Liver (tissue), 9 donors: Measurements from ENCODE around the gene CDH23. TPM values are rescaled to one million over a fixed set of nuclear protein-coding genes. Genes with fewer than 3 reads are reported as not detected.

Experiments used
- DNase-seq: peaks from one replicate; pipeline ENCODE4 v3.0.0-alpha.2; 2017; ENCODE audit warnings: low spot score
- H3K27ac ChIP-seq, 2 donors: one replicate each; pipeline ENCODE4 v1.7.0; 2013; ENCODE audit warnings: inconsistent platforms in 2 of 2, low read length in 2 of 2, control low read depth in 1 of 2, low read depth in 1 of 2, mild to moderate bottlenecking in 1 of 2
- H3K27me3 ChIP-seq, 4 donors: one replicate each; pipeline versions ENCODE4 v1.6.1 to v1.7.0; 2013; ENCODE audit warnings: low read length in 3 of 4, inconsistent platforms in 1 of 4, mild to moderate bottlenecking in 1 of 4, moderate library complexity in 1 of 4; ENCODE audit not compliant: control insufficient read depth in 4 of 4, insufficient read depth in 4 of 4
- H3K36me3 ChIP-seq, 4 donors: one replicate each; pipeline versions ENCODE4 v1.6.1 to v1.7.0; 2013; ENCODE audit warnings: low read length in 3 of 4, mild to moderate bottlenecking in 3 of 4, low read depth in 1 of 4, moderate library complexity in 1 of 4; ENCODE audit not compliant: control insufficient read depth in 4 of 4, insufficient read depth in 3 of 4
- H3K4me1 ChIP-seq, 4 donors: one replicate each; pipeline versions ENCODE4 v1.6.1 to v1.7.0; 2013; ENCODE audit warnings: low read length in 3 of 4, mild to moderate bottlenecking in 3 of 4, moderate library complexity in 1 of 4; ENCODE audit not compliant: control insufficient read depth in 4 of 4, insufficient read depth in 4 of 4
- H3K4me3 ChIP-seq, 3 donors: one replicate each; pipeline versions ENCODE4 v1.6.1 to v1.7.0; 2013; ENCODE audit warnings: low read length in 3 of 3, control low read depth in 1 of 3, low read depth in 1 of 3, mild to moderate bottlenecking in 1 of 3
- H3K9ac ChIP-seq, 2 donors: one replicate each; pipeline ENCODE4 v1.7.0; 2013; ENCODE audit warnings: low read length in 2 of 2, mild to moderate bottlenecking in 2 of 2, moderate library complexity in 2 of 2, control low read depth in 1 of 2, low read depth in 1 of 2
- H3K9me3 ChIP-seq, 4 donors: one replicate each; pipeline versions ENCODE4 v1.6.1 to v1.7.0; 2013; ENCODE audit warnings: low read length in 3 of 4; ENCODE audit not compliant: control insufficient read depth in 4 of 4
- ATF3 ChIP-seq: IDR thresholded peaks from 2 replicates; pipeline ENCODE4 v1.6.1; 2016; ENCODE audit warnings: antibody characterized with exemption
- CTCF ChIP-seq: fragments of 150-350 bp; IDR thresholded peaks from 2 replicates; pipeline ENCODE4 v1.5.1; 2017; ENCODE audit warnings: improper control_type of control experiment, low read depth, low read length; ENCODE audit not compliant: missing input control
- EGR1 ChIP-seq, 2 donors: IDR thresholded peaks; 2 replicates each; pipeline ENCODE4 v1.6.1; 2016 to 2018; ENCODE audit warnings: antibody characterized with exemption in 2 of 2, low read depth in 2 of 2
- FOXA1 ChIP-seq: IDR thresholded peaks from 2 replicates; pipeline ENCODE4 v1.6.1; 2016; ENCODE audit warnings: antibody characterized with exemption
- FOXA2 ChIP-seq: IDR thresholded peaks from 2 replicates; pipeline ENCODE4 v1.6.1; 2016; ENCODE audit warnings: antibody characterized with exemption
- GABPA ChIP-seq, 2 donors: IDR thresholded peaks in 1 of 2; conservative IDR thresholded peaks in 1 of 2; 2 replicates each; pipeline ENCODE4 v1.6.1; 2016; ENCODE audit warnings: antibody characterized with exemption in 2 of 2, mild to moderate bottlenecking in 1 of 2, moderate library complexity in 1 of 2
- HNF4A ChIP-seq, 2 donors: conservative IDR thresholded peaks; 2 replicates each; pipeline ENCODE4 v1.6.1; 2016; ENCODE audit warnings: antibody characterized with exemption in 2 of 2, mild to moderate bottlenecking in 2 of 2
- HNF4G ChIP-seq: IDR thresholded peaks from 2 replicates; pipeline ENCODE4 v1.6.1; 2016; ENCODE audit warnings: antibody characterized with exemption
- JUND ChIP-seq, 2 donors: IDR thresholded peaks; 2 replicates each; pipeline ENCODE4 v1.6.1; 2016; ENCODE audit warnings: antibody characterized with exemption in 2 of 2
- MAX ChIP-seq: IDR thresholded peaks from 2 replicates; pipeline ENCODE4 v1.6.1; 2016; ENCODE audit warnings: antibody characterized with exemption
- NR2F2 ChIP-seq: IDR thresholded peaks from 2 replicates; pipeline ENCODE4 v1.6.1; 2016; ENCODE audit warnings: antibody characterized with exemption
- RAD21 ChIP-seq, 2 donors: IDR thresholded peaks; 2 replicates each; pipeline ENCODE4 v1.6.1; 2016; ENCODE audit warnings: antibody characterized with exemption in 2 of 2, mild to moderate bottlenecking in 2 of 2
- REST ChIP-seq: IDR thresholded peaks from 2 replicates; pipeline ENCODE4 v1.6.1; 2016; ENCODE audit warnings: antibody characterized with exemption, mild to moderate bottlenecking
- RXRA ChIP-seq, 2 donors: IDR thresholded peaks; 2 replicates each; pipeline ENCODE4 v1.6.1; 2017 to 2018; ENCODE audit warnings: antibody characterized with exemption in 2 of 2, mild to moderate bottlenecking in 1 of 2
- SP1 ChIP-seq: IDR thresholded peaks from 2 replicates; pipeline ENCODE4 v1.6.1; 2018; ENCODE audit warnings: antibody characterized with exemption, mild to moderate bottlenecking
- TAF1 ChIP-seq: conservative IDR thresholded peaks from 2 replicates; pipeline ENCODE4 v1.6.1; 2016; ENCODE audit warnings: antibody characterized with exemption, mild to moderate bottlenecking
- YY1 ChIP-seq: IDR thresholded peaks from 2 replicates; pipeline ENCODE4 v1.6.1; 2016; ENCODE audit warnings: antibody characterized with exemption, mild to moderate bottlenecking
- ZBTB33 ChIP-seq: IDR thresholded peaks from 2 replicates; pipeline ENCODE4 v1.6.1; 2016; ENCODE audit warnings: antibody characterized with exemption
- WGBS: extraction: QIAGEN DNeasy Blood & Tissue Kit; methylation state at CpG from one replicate; pipeline ENCODE4 v1.1.7; 2013; 5-methylcytosine and 5-hydroxymethylcytosine counted together
- polyA plus RNA-seq, 2 donors: library from polyadenylated mRNA; stranded (reverse) in 1 of 2; unstranded in 1 of 2; fragments of 200-250 nt in 1 of 2; fragments of >200 nt in 1 of 2; fragmentation: Nextera tagmentation in 1 of 2; extraction: Ambion mirVana in 1 of 2; gene quantifications; one replicate each; pipeline versions ENCODE4 v1.2.1 to v1.2.3, GENCODE V29; 2013 to 2015
- total RNA-seq, 2 donors: library from RNA; depleted of rRNA; stranded (reverse); fragments of >200 nt; gene quantifications; one replicate each; pipeline ENCODE4 v1.2.3, GENCODE V29; 2014
- donor health status: healthy.
- donor health status: healthy.
- donor health status: healthy.
- donor health status: healthy.
- donor health status: healthy.

Gene CDH23
- total and polyA plus RNA-seq, 4 donors, result 1.5 to 4.7 (median 3.4) TPM

GRCh38 chr10:71638822-71639719 is 242.4 kb downstream of the CDH23 start:
- no peak for TF ChIP-seq NR2F2
- peak; percentile 92 for TF ChIP-seq SP1
- TF ChIP-seq FOXA2, result peak; percentile 59
- no peak for TF ChIP-seq ZBTB33
- TF ChIP-seq HNF4G, result peak; percentile 96
- TF ChIP-seq RXRA (IDR thresholded peaks at IDR 0.05), result peak; percentile 82 to 93
- TF ChIP-seq HNF4A (conservative IDR thresholded peaks at IDR 0.05), result peak; percentile 93 to 96
- no peak for TF ChIP-seq GABPA (IDR thresholded peaks at IDR 0.05 in 1 of 2, conservative IDR thresholded peaks at IDR 0.05 in 1 of 2)
- TF ChIP-seq REST, result no peak
- TF ChIP-seq FOXA1, result peak; percentile 34
- peak; percentile 54 to 79 for TF ChIP-seq EGR1 (IDR thresholded peaks at IDR 0.05; ENCODE audit: low read depth in 2 of 2)
- TF ChIP-seq YY1, result peak; percentile 32
- no peak for TF ChIP-seq ATF3
- TF ChIP-seq MAX, result peak; percentile 97
- TF ChIP-seq RAD21 (IDR thresholded peaks at IDR 0.05), result peak in 1 of 2 donors; percentile 53
- TF ChIP-seq TAF1, result no peak
- TF ChIP-seq JUND (IDR thresholded peaks at IDR 0.05), result peak in 1 of 2 donors; percentile 68
- peak; percentile 1 for TF ChIP-seq CTCF
- Histone ChIP-seq H3K4me3 (peak overlapping the region in 2 of 3 donors; percentile 16 to 19), H3K27me3 (no peaks in the 10 kb centered on the region), H3K9ac (no peak overlapping the region), H3K9me3 (no peaks in the 10 kb centered on the region), H3K4me1 (peaks cover 11 to 59% (median 49%) of the 10 kb centered on the region in 4 donors), H3K27ac (peak overlapping the region; percentile 90 to 92), H3K36me3 (no peaks in the 10 kb centered on the region)
- 29% methylated on average over 24 of the region's 24 CpGs for WGBS
- DNase-seq, result peak; percentile 82
